Measurements from ENCODE around the gene PRKAG2. TPM values are rescaled to one million over a fixed set of nuclear protein-coding genes. Genes with fewer than 3 reads are reported as not detected.
A peak's percentile ranks its signal among the peaks of the same experiment; 100 is the strongest.

The PRKAG2 gene
- total RNA-seq, 1 experiment from 2014 or later, result 23.9 TPM

GRCh38 chr7:151631570-151631952, 245.4 kb downstream of the PRKAG2 start:
- BruUV-seq (replicated peaks), result no TSS peak

GRCh38 chr7:151630851-151631569, 245.9 kb downstream of the PRKAG2 start:
- Histone ChIP-seq H3K79me2 (ENCODE audit: low read length) (peaks cover 54% of the 10 kb centered on the region), H3K27me3 (ENCODE audit: low read length) (no peaks in the 10 kb centered on the region), H3K4me2 (ENCODE audit: low read length) (peak overlapping the region; percentile 94), H3K4me1 (ENCODE audit: insufficient read depth, low read length) (peaks cover 22% of the 10 kb centered on the region), H3K9me2 (replicated peaks; ENCODE audit: low read length) (no peaks in the 10 kb centered on the region), H3K4me3 (ENCODE audit: low read length) (peak overlapping the region; percentile 96), H3K9ac (ENCODE audit: low read length) (peak overlapping the region; percentile 72), H3K9me3 (ENCODE audit: low read length) (no peaks in the 10 kb centered on the region), H2AFZ (ENCODE audit: low read length) (peak overlapping the region; percentile 78), H3K36me3 (ENCODE audit: low read depth, low read length) (no peaks in the 10 kb centered on the region), H3K27ac (ENCODE audit: low read length) (peak overlapping the region; percentile 47), H4K20me1 (ENCODE audit: low read length) (0 out of 2 replicates have a peak, but pooled peaks cover 3% of the 10 kb centered on the region), H3F3A (ENCODE audit: low read length, unreplicated experiment) (no peaks in the 10 kb centered on the region)
- no peak for ATAC-seq
- TSS peak; percentile 59 for BruUV-seq (replicated peaks)
- TF ChIP-seq EZH2phosphoT487 (IDR thresholded peaks at IDR 0.05; ENCODE audit: borderline replicate concordance, low read length) (no peak), CTCF (conservative IDR thresholded peaks at IDR 0.05; ENCODE audit: low read depth, low read length) (no peak), EZH2 (IDR thresholded peaks at IDR 0.05; ENCODE audit: low read length, unreplicated experiment) (no peak)
- intact Hi-C loops (cut with micrococcal nuclease), result loop anchor here (1.0 to 2.0 kb wide), 2 partner anchors 32 to 123 kb away; no protein-coding TSS in a partner anchor
- ChIA-PET CTCF (interaction anchor here (0.7 to 2.8 kb wide), 3 partner anchors 66 to 114 kb away, joined by 3 to 20 read pairs (median 3); no protein-coding TSS in a partner anchor), POLR2A (ENCODE audit: unreplicated experiment) (interaction anchor here (0.6 to 1.7 kb wide), 5 partner anchors 17 to 69 kb away, joined by 3 to 11 read pairs (median 4); no protein-coding TSS in a partner anchor)
- DNase-seq, result no peak

More at GRCh38 chr7:151631570-151631952, 245.4 kb downstream of the PRKAG2 start:
- peak overlapping the region; percentile 72 for H3K9ac ChIP-seq (ENCODE audit: low read length)
- CTCF ChIA-PET, result interaction anchor here (0.7 to 2.8 kb wide), 5 partner anchors 19 to 123 kb away, joined by 3 to 20 read pairs (median 4); no protein-coding TSS in a partner anchor
- H3K27me3 ChIP-seq (ENCODE audit: low read length), result no peaks in the 10 kb centered on the region
- peak overlapping the region; percentile 47 for H3K27ac ChIP-seq (ENCODE audit: low read length)
- H3K79me2 ChIP-seq (ENCODE audit: low read length), result peaks cover 50% of the 10 kb centered on the region
- H3K4me3 ChIP-seq (ENCODE audit: low read length), result peak overlapping the region; percentile 96
- 0 out of 2 replicates have a peak, but pooled peaks cover 3% of the 10 kb centered on the region for H4K20me1 ChIP-seq (ENCODE audit: low read length)
- H3K36me3 ChIP-seq (ENCODE audit: low read depth, low read length), result no peaks in the 10 kb centered on the region
- H3F3A ChIP-seq (ENCODE audit: low read length, unreplicated experiment), result no peaks in the 10 kb centered on the region
- ATAC-seq (peak; percentile 24), DNase-seq (peak; percentile 42)
- H3K4me1 ChIP-seq (ENCODE audit: insufficient read depth, low read length), result peaks cover 24% of the 10 kb centered on the region
- H3K9me2 ChIP-seq (replicated peaks; ENCODE audit: low read length), result no peaks in the 10 kb centered on the region
- POLR2A ChIA-PET (ENCODE audit: unreplicated experiment), result interaction anchor here (0.6 to 1.7 kb wide), 4 partner anchors 16 to 70 kb away, joined by 3 to 11 read pairs (median 6); no protein-coding TSS in a partner anchor
- peak overlapping the region; percentile 78 for H2AFZ ChIP-seq (ENCODE audit: low read length)
- peak overlapping the region; percentile 94 for H3K4me2 ChIP-seq (ENCODE audit: low read length)
- intact Hi-C loops (cut with micrococcal nuclease), result loop anchor here (1.0 to 2.0 kb wide), 2 partner anchors 33 to 123 kb away; no protein-coding TSS in a partner anchor
- TF ChIP-seq EZH2phosphoT487 (IDR thresholded peaks at IDR 0.05; ENCODE audit: borderline replicate concordance, low read length), result no peak
- TF ChIP-seq CTCF (conservative IDR thresholded peaks at IDR 0.05; ENCODE audit: low read depth, low read length), result no peak
- TF ChIP-seq EZH2 (IDR thresholded peaks at IDR 0.05; ENCODE audit: low read length, unreplicated experiment), result no peak
- no peaks in the 10 kb centered on the region for H3K9me3 ChIP-seq (ENCODE audit: low read length)

Data from PC-3 (cell line).